ENCODE data around the gene PTPRF. TPM values are rescaled to one million over a fixed set of nuclear protein-coding genes. Genes with fewer than 3 reads are reported as not detected.

Gene PTPRF
- total and polyA plus RNA-seq, 9 donors, result 24.4 to 165 (median 76.8) TPM

DNA sequence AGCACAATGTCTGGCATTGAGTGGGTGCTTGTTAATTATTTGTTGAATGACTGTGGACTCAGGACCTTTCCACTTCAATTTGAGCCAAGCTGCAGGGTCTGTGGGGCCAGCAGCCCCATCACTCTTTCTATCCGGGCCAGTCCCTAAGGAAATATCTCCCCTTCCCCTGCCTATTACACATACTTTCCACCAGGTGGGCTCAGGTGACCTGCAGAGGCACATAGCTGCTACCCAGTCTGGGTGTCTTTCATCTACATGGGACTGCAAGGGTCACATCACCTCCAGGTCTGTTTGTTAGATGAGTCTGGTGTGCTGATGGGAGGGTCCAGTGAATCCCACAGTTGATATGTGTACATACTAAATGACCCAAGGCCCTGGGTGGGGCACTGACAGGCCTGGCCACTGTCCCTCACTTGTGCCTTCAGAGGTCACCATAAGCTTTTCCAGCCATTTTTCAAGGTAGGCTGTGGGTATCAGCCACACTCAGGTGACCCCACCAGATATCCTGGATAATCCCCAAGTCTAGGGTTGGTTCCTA is 59.8 kb downstream of the PTPRF start:
- Histone ChIP-seq H3K9me3 (no peaks in the 10 kb centered on the region), H3K27ac (no peak overlapping the region), H3K36me3 (peaks cover 2% of the 10 kb centered on the region), H3K4me1 (ENCODE audit: insufficient read depth) (no peaks in the 10 kb centered on the region), H3K27me3 (no peaks in the 10 kb centered on the region), H3K4me3 (no peak overlapping the region)
- intact Hi-C loops (cut with DNase I), result no loop called here
- 35 to 41% (median 38%) methylated on average over 1 of the region's 1 CpG for WGBS, 3 donors
- no peak for DNase-seq
- TF ChIP-seq CTCF (IDR thresholded peaks at IDR 0.05) (no peak), POLR2A (IDR thresholded peaks at IDR 0.05) (no peak), EP300 (IDR thresholded peaks at IDR 0.05) (no peak)

DNA sequence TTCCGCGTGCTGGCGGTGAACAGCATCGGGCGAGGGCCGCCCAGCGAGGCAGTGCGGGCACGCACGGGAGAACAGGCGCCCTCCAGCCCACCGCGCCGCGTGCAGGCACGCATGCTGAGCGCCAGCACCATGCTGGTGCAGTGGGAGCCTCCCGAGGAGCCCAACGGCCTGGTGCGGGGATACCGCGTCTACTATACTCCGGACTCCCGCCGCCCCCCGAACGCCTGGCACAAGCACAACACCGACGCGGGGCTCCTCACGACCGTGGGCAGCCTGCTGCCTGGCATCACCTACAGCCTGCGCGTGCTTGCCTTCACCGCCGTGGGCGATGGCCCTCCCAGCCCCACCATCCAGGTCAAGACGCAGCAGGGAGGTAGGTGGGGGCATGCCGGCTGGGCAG is 60.5 kb downstream of the PTPRF start:
- H3K36me3 ChIP-seq, result peaks cover 2% of the 10 kb centered on the region
- H3K4me1 ChIP-seq (ENCODE audit: insufficient read depth), result no peaks in the 10 kb centered on the region
- 95 to 97% (median 96%) methylated on average over 39 of the region's 39 CpGs for WGBS, 3 donors
- H3K27ac ChIP-seq, result no peak overlapping the region
- intact Hi-C loops (cut with DNase I), result no loop called here
- TF ChIP-seq CTCF (IDR thresholded peaks at IDR 0.05) (no peak), POLR2A (IDR thresholded peaks at IDR 0.05) (no peak), EP300 (IDR thresholded peaks at IDR 0.05) (no peak)
- no peak for DNase-seq
- H3K27me3 ChIP-seq, result no peaks in the 10 kb centered on the region
- no peak overlapping the region for H3K4me3 ChIP-seq
- H3K9me3 ChIP-seq, result no peaks in the 10 kb centered on the region

GRCh38 chr1:43592051-43592665 is 61.5 kb downstream of the PTPRF start:
- intact Hi-C loops (cut with DNase I), result no loop called here
- Histone ChIP-seq H3K27ac (no peak overlapping the region), H3K27me3 (no peaks in the 10 kb centered on the region), H3K9me3 (no peaks in the 10 kb centered on the region), H3K4me1 (ENCODE audit: insufficient read depth) (no peaks in the 10 kb centered on the region), H3K4me3 (no peak overlapping the region), H3K36me3 (peaks cover 2% of the 10 kb centered on the region)
- 83 to 88% (median 85%) methylated on average over 10 to 11 of the region's 11 CpGs for WGBS, 3 donors
- TF ChIP-seq EP300 (IDR thresholded peaks at IDR 0.05) (no peak), POLR2A (IDR thresholded peaks at IDR 0.05) (no peak), CTCF (IDR thresholded peaks at IDR 0.05) (no peak)
- DNase-seq, result no peak

GRCh38 chr1:43592974-43593683 is 62.4 kb downstream of the PTPRF start:
- H3K27me3 ChIP-seq, result no peaks in the 10 kb centered on the region
- DNase-seq, result no peak
- no peaks in the 10 kb centered on the region for H3K4me1 ChIP-seq (ENCODE audit: insufficient read depth)
- H3K27ac ChIP-seq, result no peak overlapping the region
- no peak for TF ChIP-seq CTCF (IDR thresholded peaks at IDR 0.05)
- no peak for TF ChIP-seq POLR2A (IDR thresholded peaks at IDR 0.05)
- TF ChIP-seq EP300 (IDR thresholded peaks at IDR 0.05), result no peak
- no peak overlapping the region for H3K4me3 ChIP-seq
- H3K9me3 ChIP-seq, result no peaks in the 10 kb centered on the region
- 86 to 92% (median 90%) methylated on average over 16 of the region's 16 CpGs for WGBS, 3 donors
- intact Hi-C loops (cut with DNase I), result no loop called here
- peaks cover 2% of the 10 kb centered on the region for H3K36me3 ChIP-seq

Measured in ovary (tissue), 9 donors.